DND-41 (cell line): Measurements from ENCODE around the gene BTBD8.
A peak's percentile ranks its signal among the peaks of the same experiment; 100 is the strongest.

Experiments used
- ATAC-seq: fragments of 200-7000 bp; cut with Tn5 transposase; 3 replicates; pipeline ENCODE4 v1.9.1; 2021; ENCODE audit warnings: low read depth; ENCODE audit not compliant: insufficient read depth
- DNase-seq: peaks from one replicate; pipeline ENCODE4 v3.0.0-alpha.2; 2020
- H2AFZ ChIP-seq: 2 replicates; pipeline ENCODE4 v1.6.0; 2012; ENCODE audit warnings: low read depth, low read length
- H3K27ac ChIP-seq: 2 replicates; pipeline ENCODE4 v1.5.1; 2012; ENCODE audit warnings: low read length, inconsistent platforms
- H3K27me3 ChIP-seq: fragments of 200-600 bp; sonication (generic); 2 replicates; pipeline ENCODE4 v1.6.0; 2012; ENCODE audit warnings: low read length, mild to moderate bottlenecking, inconsistent platforms; ENCODE audit not compliant: insufficient read depth, poor library complexity
- H3K36me3 ChIP-seq: 2 replicates; pipeline ENCODE4 v1.5.1; 2012; ENCODE audit warnings: low read length, inconsistent platforms; ENCODE audit not compliant: insufficient read depth
- H3K4me1 ChIP-seq: 2 replicates; pipeline ENCODE4 v1.5.1; 2012; ENCODE audit warnings: mild to moderate bottlenecking, low read length; ENCODE audit not compliant: insufficient read depth
- H3K4me2 ChIP-seq: 2 replicates; pipeline ENCODE4 v1.6.0; 2012; ENCODE audit warnings: mild to moderate bottlenecking, moderate library complexity, low read length, inconsistent platforms; ENCODE audit not compliant: insufficient read depth
- H3K4me3 ChIP-seq, 2 experiments: fragments of 200-600 bp in 1 of 2; shearing (Covaris generic) in 1 of 2; 2 replicates each; pipeline ENCODE4 v1.5.1; 2012 to 2016; ENCODE audit warnings: inconsistent platforms in 2 of 2, low read length in 2 of 2, mild to moderate bottlenecking in 2 of 2, low read depth in 1 of 2, moderate library complexity in 1 of 2
- H3K79me2 ChIP-seq: 2 replicates; pipeline ENCODE4 v1.6.0; 2012; ENCODE audit warnings: low read length, inconsistent platforms; ENCODE audit not compliant: insufficient read depth
- H3K9ac ChIP-seq: 2 replicates; pipeline ENCODE4 v1.6.0; 2012; ENCODE audit warnings: low read depth, mild to moderate bottlenecking, inconsistent platforms, low read length, moderate library complexity
- H3K9me3 ChIP-seq: 2 replicates; pipeline ENCODE4 v1.5.1; 2012; ENCODE audit warnings: low read length, moderate library complexity, mild to moderate bottlenecking, inconsistent platforms; ENCODE audit not compliant: insufficient read depth, severe bottlenecking
- H4K20me1 ChIP-seq: 2 replicates; pipeline ENCODE4 v1.6.0; 2012; ENCODE audit warnings: low read length; ENCODE audit not compliant: insufficient read depth
- CTCF ChIP-seq: IDR thresholded peaks from 2 replicates; pipeline ENCODE4 v1.5.1; 2012; ENCODE audit warnings: borderline replicate concordance, low read length, moderate library complexity, mild to moderate bottlenecking; ENCODE audit not compliant: poor library complexity, severe bottlenecking; ENCODE audit errors: extremely low read depth
- EZH2 ChIP-seq: IDR thresholded peaks from 3 replicates; pipeline ENCODE4 v1.6.1; 2012; ENCODE audit warnings: borderline replicate concordance, low read depth, mild to moderate bottlenecking, moderate library complexity, low read length, inconsistent platforms; ENCODE audit not compliant: severe bottlenecking

BTBD8 gene

GRCh38 chr1:92108631-92109030, 28.5 kb downstream of the BTBD8 start:
- ATAC-seq = no peak
- TF ChIP-seq CTCF = no peak
- TF ChIP-seq EZH2 = no peak
- Histone ChIP-seq H2AFZ (no peak overlapping the region), H3K79me2 (no peaks in the 10 kb centered on the region), H3K27ac (no peak overlapping the region), H3K4me2 (no peak overlapping the region), H3K4me1 (no peaks in the 10 kb centered on the region), H3K9ac (no peak overlapping the region), H3K9me3 (no peaks in the 10 kb centered on the region), H3K36me3 (peaks cover 9% of the 10 kb centered on the region; the same call in 1 of the 2 replicates), H3K27me3 (no peaks in the 10 kb centered on the region), H3K4me3 (no peak overlapping the region), H4K20me1 (no peaks in the 10 kb centered on the region)
- no peak for DNase-seq

GRCh38 chr1:92117526-92117925, 37.4 kb downstream of the BTBD8 start:
- H3K36me3 ChIP-seq = no peaks in the 10 kb centered on the region
- no peaks in the 10 kb centered on the region for H3K79me2 ChIP-seq
- ATAC-seq (0 out of 3 replicates have a peak, but pooled peaks have one; percentile 35), DNase-seq (no peak)
- H3K4me1 ChIP-seq = no peaks in the 10 kb centered on the region
- H3K27ac ChIP-seq = no peak overlapping the region
- no peaks in the 10 kb centered on the region for H4K20me1 ChIP-seq
- H3K4me2 ChIP-seq = no peak overlapping the region
- no peak for TF ChIP-seq CTCF
- TF ChIP-seq EZH2 = no peak
- no peaks in the 10 kb centered on the region for H3K27me3 ChIP-seq
- H2AFZ ChIP-seq = no peak overlapping the region
- H3K9me3 ChIP-seq = no peaks in the 10 kb centered on the region
- H3K4me3 ChIP-seq = no peak overlapping the region
- H3K9ac ChIP-seq = no peak overlapping the region

- Histone ChIP-seq H3K4me3 (no peak overlapping the region), H2AFZ (no peak overlapping the region), H3K9me3 (no peaks in the 10 kb centered on the region), H3K4me1 (no peaks in the 10 kb centered on the region), H3K27ac (no peak overlapping the region), H3K36me3 (no peaks in the 10 kb centered on the region), H3K4me2 (no peak overlapping the region), H4K20me1 (no peaks in the 10 kb centered on the region), H3K27me3 (no peaks in the 10 kb centered on the region), H3K9ac (no peak overlapping the region), H3K79me2 (no peaks in the 10 kb centered on the region)
- ATAC-seq = no peak
- DNase-seq = no peak
- no peak for TF ChIP-seq CTCF
- TF ChIP-seq EZH2 = no peak
Observed at GRCh38 chr1:92118826-92119225, 38.7 kb downstream of the BTBD8 start.

- H3K4me2 ChIP-seq = no peak overlapping the region
Observed at GRCh38 chr1:92123868-92124267, 43.7 kb downstream of the BTBD8 start.

More at GRCh38 chr1:92123868-92124267, 43.7 kb downstream of the BTBD8 start:
- Histone ChIP-seq H3K4me1 (no peaks in the 10 kb centered on the region), H2AFZ (no peak overlapping the region), H3K9ac (no peak overlapping the region), H4K20me1 (no peaks in the 10 kb centered on the region), H3K27me3 (no peaks in the 10 kb centered on the region), H3K79me2 (no peaks in the 10 kb centered on the region), H3K27ac (no peak overlapping the region), H3K4me3 (no peak overlapping the region), H3K36me3 (no peaks in the 10 kb centered on the region), H3K9me3 (no peaks in the 10 kb centered on the region)
- DNase-seq (peak; percentile 8), ATAC-seq (no peak; the same call in 2 of the 3 replicates)
- TF ChIP-seq CTCF (no peak), EZH2 (no peak)
